ENCODE data around the gene SIGLEC7. TPM values are rescaled to one million over a fixed set of nuclear protein-coding genes. Genes with fewer than 3 reads are reported as not detected.

The SIGLEC7 gene
- polyA plus RNA-seq, 3 donors from 2014 or later: 108 to 213 (median 129) TPM

- Mint-ChIP-seq H3K9me3 (no peaks in the 10 kb centered on the region), H3K4me3 (no peak overlapping the region), H3K36me3 (no peaks in the 10 kb centered on the region), H3K4me1 (peaks cover 7 to 9% of the 10 kb centered on the region in 2 donors), H3K27ac (no peak overlapping the region), H3K27me3 (ENCODE audit: low read depth in 3 of 3) (peaks cover 0 to 3% (median 0%) of the 10 kb centered on the region in 3 donors)
- DNase-seq: no peak
These were observed 50.6 kb downstream of the SIGLEC7 start for GRCh38 chr19:51192689-51193088.

DNA sequence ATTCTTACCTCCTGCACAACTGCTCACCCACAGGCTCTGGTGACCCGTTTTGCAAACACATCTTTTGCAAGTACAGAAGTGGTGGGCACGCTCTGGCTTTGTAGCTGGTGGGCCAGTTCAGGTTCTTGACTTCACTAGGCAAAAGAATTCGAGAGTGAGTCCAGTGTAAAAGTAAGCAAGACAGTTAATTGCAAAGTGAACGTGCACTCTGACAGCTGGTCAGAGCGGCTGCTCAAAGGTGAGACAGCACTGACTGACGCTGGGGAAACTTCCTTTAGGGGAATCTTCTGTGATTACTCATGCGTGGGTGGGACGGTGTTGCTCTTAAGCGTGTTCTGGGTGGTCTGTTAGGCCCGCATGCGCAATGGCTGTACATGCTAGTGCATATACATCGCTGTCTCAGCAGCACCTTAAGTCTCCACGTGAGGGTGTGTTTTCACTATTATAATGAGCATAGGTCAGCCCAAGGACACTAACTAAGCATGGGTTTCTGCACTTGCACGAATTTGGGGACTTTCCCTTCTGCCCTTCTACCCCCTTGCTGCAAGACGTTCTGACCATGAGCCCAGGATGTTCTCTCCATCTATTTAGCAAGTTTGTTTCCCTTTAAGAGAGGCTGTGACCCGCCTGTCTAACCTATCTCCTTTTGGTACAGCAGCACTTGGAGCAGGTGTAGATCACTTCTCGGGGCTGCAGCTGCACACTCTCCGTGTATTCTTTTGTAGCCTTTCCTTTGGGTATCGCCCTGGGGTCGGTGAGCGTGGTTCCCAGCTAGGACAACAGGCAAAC, 52.6 kb downstream of the SIGLEC7 start:
- Mint-ChIP-seq H3K27me3 (ENCODE audit: low read depth in 3 of 3) (peaks cover 0 to 4% (median 3%) of the 10 kb centered on the region in 3 donors), H3K4me1 (peaks cover 7 to 9% of the 10 kb centered on the region in 2 donors), H3K4me3 (peak overlapping the region in 3 of 5 donors; percentile 15 to 63 (median 44)), H3K27ac (peak overlapping the region in 2 of 6 donors; percentile 5 to 46), H3K36me3 (no peaks in the 10 kb centered on the region), H3K9me3 (no peaks in the 10 kb centered on the region)
- peak; percentile 12 to 40 (median 15) for DNase-seq

- Mint-ChIP-seq H3K4me1 (peaks cover 7 to 9% of the 10 kb centered on the region in 2 donors), H3K27ac (peak overlapping the region in 2 of 6 donors; percentile 18 to 46), H3K4me3 (peak overlapping the region in 2 of 5 donors; percentile 44 to 63), H3K9me3 (no peaks in the 10 kb centered on the region), H3K36me3 (no peaks in the 10 kb centered on the region), H3K27me3 (ENCODE audit: low read depth in 3 of 3) (peaks cover 0 to 5% (median 4%) of the 10 kb centered on the region in 3 donors)
- DNase-seq: peak in 1 of 3 donors; percentile 33
These were observed 53.1 kb downstream of the SIGLEC7 start for GRCh38 chr19:51195316-51195586.

GRCh38 chr19:51195616-51196015, 53.5 kb downstream of the SIGLEC7 start:
- H3K36me3 Mint-ChIP-seq: no peaks in the 10 kb centered on the region
- no peak overlapping the region for H3K4me3 Mint-ChIP-seq
- peak overlapping the region in 1 of 6 donors; percentile 46 for H3K27ac Mint-ChIP-seq
- H3K9me3 Mint-ChIP-seq: no peaks in the 10 kb centered on the region
- H3K27me3 Mint-ChIP-seq (ENCODE audit: low read depth in 3 of 3): peaks cover 0 to 7% (median 4%) of the 10 kb centered on the region in 3 donors
- H3K4me1 Mint-ChIP-seq: peaks cover 7 to 9% of the 10 kb centered on the region in 2 donors
- DNase-seq: no peak

- Mint-ChIP-seq H3K9me3 (no peaks in the 10 kb centered on the region), H3K4me3 (no peak overlapping the region), H3K4me1 (peaks cover 7 to 9% of the 10 kb centered on the region in 2 donors), H3K36me3 (no peaks in the 10 kb centered on the region), H3K27me3 (ENCODE audit: low read depth in 3 of 3) (peaks cover 0 to 7% (median 4%) of the 10 kb centered on the region in 3 donors), H3K27ac (no peak overlapping the region)
- no peak for DNase-seq
These were observed 54.1 kb downstream of the SIGLEC7 start for GRCh38 chr19:51196181-51196580.

- H3K4me1 Mint-ChIP-seq: peaks cover 7 to 9% of the 10 kb centered on the region in 2 donors
- peaks cover 0 to 7% (median 4%) of the 10 kb centered on the region in 3 donors for H3K27me3 Mint-ChIP-seq (ENCODE audit: low read depth in 3 of 3)
- no peak overlapping the region for H3K4me3 Mint-ChIP-seq
- H3K9me3 Mint-ChIP-seq: no peaks in the 10 kb centered on the region
- no peak for DNase-seq
- no peaks in the 10 kb centered on the region for H3K36me3 Mint-ChIP-seq
- H3K27ac Mint-ChIP-seq: no peak overlapping the region
These were observed 56.5 kb downstream of the SIGLEC7 start for GRCh38 chr19:51198641-51199040.

- Mint-ChIP-seq H3K36me3 (no peaks in the 10 kb centered on the region), H3K27me3 (ENCODE audit: low read depth in 3 of 3) (peaks cover 0 to 9% (median 4%) of the 10 kb centered on the region in 3 donors), H3K27ac (no peak overlapping the region), H3K4me3 (no peak overlapping the region), H3K4me1 (peaks cover 2 to 8% of the 10 kb centered on the region in 2 donors), H3K9me3 (no peaks in the 10 kb centered on the region)
- no peak for DNase-seq
These were observed 58.1 kb downstream of the SIGLEC7 start for GRCh38 chr19:51200071-51200666.

DNA sequence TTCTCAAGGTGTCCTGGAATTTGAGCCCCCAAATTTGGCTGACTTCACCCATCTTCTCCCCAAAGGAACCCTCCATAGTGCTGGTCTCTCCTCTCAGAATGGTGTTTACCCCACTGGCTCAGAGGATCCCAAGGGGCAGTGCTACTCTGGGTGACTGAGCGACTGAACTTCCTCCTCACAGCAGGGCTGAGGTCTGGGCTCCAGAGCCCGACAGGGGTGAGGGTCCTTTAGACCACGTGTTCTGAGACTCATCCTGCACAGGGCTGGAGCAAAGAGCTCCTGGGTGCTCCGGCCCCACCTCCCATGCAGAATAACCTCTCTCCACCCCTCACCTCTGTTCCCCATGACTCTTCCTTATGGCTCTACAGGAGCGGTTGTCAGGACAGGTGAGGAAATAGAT, 59.6 kb downstream of the SIGLEC7 start:
- no peak for DNase-seq
- no peaks in the 10 kb centered on the region for H3K36me3 Mint-ChIP-seq
- H3K4me1 Mint-ChIP-seq: peaks cover 0 to 7% of the 10 kb centered on the region in 2 donors
- H3K9me3 Mint-ChIP-seq: no peaks in the 10 kb centered on the region
- H3K4me3 Mint-ChIP-seq: no peak overlapping the region
- H3K27me3 Mint-ChIP-seq (ENCODE audit: low read depth in 3 of 3): peaks cover 0 to 5% (median 4%) of the 10 kb centered on the region in 3 donors
- no peak overlapping the region for H3K27ac Mint-ChIP-seq

Other genes starting within 250 kb of the SIGLEC7 start
- not detected for gene KLK4, start 230.9 kb upstream of the SIGLEC7 start, polyA plus RNA-seq
- gene KLK5, start 189.3 kb upstream of the SIGLEC7 start, polyA plus RNA-seq: not detected
- not detected for gene KLK6, start 172.7 kb upstream of the SIGLEC7 start, polyA plus RNA-seq
- gene KLK7, start 158.4 kb upstream of the SIGLEC7 start, polyA plus RNA-seq: not detected
- not detected for gene KLK8, start 140.7 kb upstream of the SIGLEC7 start, polyA plus RNA-seq
- not detected for gene KLK10, start 122.6 kb upstream of the SIGLEC7 start, polyA plus RNA-seq
- not detected for gene KLK11, start 115.7 kb upstream of the SIGLEC7 start, polyA plus RNA-seq
- gene KLK12, start 107.3 kb upstream of the SIGLEC7 start, polyA plus RNA-seq: not detected
- gene KLK13, start 77.2 kb upstream of the SIGLEC7 start, polyA plus RNA-seq: not detected
- gene KLK14, start 59.4 kb upstream of the SIGLEC7 start, polyA plus RNA-seq: not detected
- gene CTU1, start 33.9 kb upstream of the SIGLEC7 start, polyA plus RNA-seq: 1 to 10 TPM; 2.0 to 5.6 (median 5.0) TPM
- gene SIGLEC9, start 17.4 kb upstream of the SIGLEC7 start, polyA plus RNA-seq: 10 to 100 TPM in 2 of 3 donors, 1 to 10 TPM in 1; 6.2 to 16.8 (median 11.3) TPM
- 10 to 100 TPM in 2 of 3 donors, 1 to 10 TPM in 1; 3.5 to 17.4 (median 10.3) TPM for gene CD33, start 82.8 kb downstream of the SIGLEC7 start, polyA plus RNA-seq
- not detected for gene SIGLECL1, start 108.8 kb downstream of the SIGLEC7 start, polyA plus RNA-seq
- gene IGLON5, start 169.3 kb downstream of the SIGLEC7 start, polyA plus RNA-seq: not detected
- gene VSIG10L, start 199.8 kb downstream of the SIGLEC7 start, polyA plus RNA-seq: under 1 TPM in 1 of 3 donors, not detected in 2; 0.38 TPM
- 10 to 100 TPM; 49.9 to 74.4 (median 69.3) TPM for gene ETFB, start 224.1 kb downstream of the SIGLEC7 start, polyA plus RNA-seq
- under 1 TPM in 1 of 3 donors, not detected in 2; 0.83 TPM for gene CLDND2, start 226.7 kb downstream of the SIGLEC7 start, polyA plus RNA-seq
- 1,000 to 10,000 TPM; 7,925 to 8,923 (median 8,385) TPM for gene NKG7, start 230.4 kb downstream of the SIGLEC7 start, polyA plus RNA-seq
- gene LIM2, start 245.7 kb downstream of the SIGLEC7 start, polyA plus RNA-seq: 10 to 100 TPM; 19.2 to 40.0 (median 37.9) TPM
- 1 to 10 TPM in 2 of 3 donors, not detected in 1; 1.7 to 3.8 TPM for gene C19orf84, start 248.3 kb downstream of the SIGLEC7 start, polyA plus RNA-seq

All from immature natural killer cell (primary cell).